ENCODE measurements around the gene HSPG2.

GRCh38 chr1:21913763-21914162 is 23.3 kb downstream of the HSPG2 start:
- TF ChIP-seq CTCF (IDR thresholded peaks at IDR 0.05; ENCODE audit: insufficient read depth, low read length) (no peak), POLR2AphosphoS5 (IDR thresholded peaks at IDR 0.05; ENCODE audit: low read depth) (no peak), GABPA (IDR thresholded peaks at IDR 0.05; ENCODE audit: low read depth) (no peak), REST (IDR thresholded peaks at IDR 0.05; ENCODE audit: insufficient replicate concordance, low read depth) (no peak), SPI1 (IDR thresholded peaks at IDR 0.05; ENCODE audit: borderline replicate concordance, low read depth) (no peak)
